IPS-NIHi11 (cell line): ENCODE data around the gene VPS51.

Experiments used
- DNase-seq: peaks from one replicate; pipeline ENCODE4 v3.0.0; 2012; ENCODE audit warnings: mixed read lengths, low spot score

The VPS51 gene

GRCh38 chr11:65095974-65096806 is at the start of gene VPS51:
Gene VPS51, plus strand, starts transcription at chr11:65096214. Its CDS starts 37 bp downstream, at chr11:65096251.
- peak; percentile 96 for DNase-seq

- DNase-seq, result peak; percentile 70
These were observed 48.2 kb upstream of the VPS51 start for GRCh38 chr11:65047581-65048422.

GRCh38 chr11:65051398-65051858 is 44.6 kb upstream of the VPS51 start:
- no peak for DNase-seq

- DNase-seq, result no peak
These were observed 42.0 kb upstream of the VPS51 start for GRCh38 chr11:65053827-65054508.

GRCh38 chr11:65055538-65055937 is 40.5 kb upstream of the VPS51 start:
- no peak for DNase-seq

- no peak for DNase-seq
These were observed 39.0 kb upstream of the VPS51 start for GRCh38 chr11:65056999-65057398.

GRCh38 chr11:65057526-65057925 is 38.5 kb upstream of the VPS51 start:
- no peak for DNase-seq

GRCh38 chr11:65058012-65058411 is 38.0 kb upstream of the VPS51 start:
- DNase-seq, result no peak

GRCh38 chr11:65058419-65059054 is 37.5 kb upstream of the VPS51 start, which contains the start of gene NAALADL1:
Gene NAALADL1, minus strand, starts transcription at chr11:65058553. Its CDS starts 32 bp downstream, at chr11:65058521.
- DNase-seq, result no peak

GRCh38 chr11:65059523-65059922 is 36.5 kb upstream of the VPS51 start:
- DNase-seq, result no peak

GRCh38 chr11:65059959-65060824 is 35.8 kb upstream of the VPS51 start:
- DNase-seq, result no peak

GRCh38 chr11:65060913-65061408 is 35.1 kb upstream of the VPS51 start:
- peak; percentile 78 for DNase-seq

- no peak for DNase-seq
These were observed 32.5 kb upstream of the VPS51 start for GRCh38 chr11:65063532-65063931.

GRCh38 chr11:65064847-65065240 is 31.2 kb upstream of the VPS51 start:
- no peak for DNase-seq

GRCh38 chr11:65065851-65066250 is 30.2 kb upstream of the VPS51 start:
- no peak for DNase-seq

GRCh38 chr11:65066315-65066714 is 29.7 kb upstream of the VPS51 start:
- DNase-seq, result no peak

- DNase-seq, result peak; percentile 70
These were observed 29.2 kb upstream of the VPS51 start for GRCh38 chr11:65066805-65067291.

GRCh38 chr11:65067446-65067845 is 28.6 kb upstream of the VPS51 start:
- DNase-seq, result no peak

GRCh38 chr11:65069217-65069616 is 26.8 kb upstream of the VPS51 start:
- DNase-seq, result no peak

GRCh38 chr11:65071907-65072630 is 23.9 kb upstream of the VPS51 start:
- DNase-seq, result no peak
